Measurements from ENCODE around the gene FHOD1.

Gene FHOD1

GRCh38 chr16:67190448-67191399 is 56.6 kb downstream of the FHOD1 start:
- no peak for ATAC-seq

GRCh38 chr16:67190041-67190440 is 57.2 kb downstream of the FHOD1 start, which contains the start of gene EXOC3L1:
TSS of gene EXOC3L1 (minus strand) at chr16:67190136. CDS start at chr16:67189676, 460 bp downstream.
- no peak for ATAC-seq
- DNase-seq, result no peak

More at GRCh38 chr16:67190448-67191399, 56.6 kb downstream of the FHOD1 start:
- DNase-seq, result no peak

- DNase-seq (no peak), ATAC-seq (no peak)
These were observed 58.5 kb downstream of the FHOD1 start for GRCh38 chr16:67188798-67189197.

GRCh38 chr16:67188323-67188722 is 59.0 kb downstream of the FHOD1 start:
- ATAC-seq (no peak), DNase-seq (no peak)

GRCh38 chr16:67187175-67187890 is 59.9 kb downstream of the FHOD1 start:
- no peak for ATAC-seq

GRCh38 chr16:67186550-67186950 is 60.7 kb downstream of the FHOD1 start:
- DNase-seq, result no peak
- no peak for ATAC-seq

More at GRCh38 chr16:67187175-67187890, 59.9 kb downstream of the FHOD1 start:
- DNase-seq, result no peak

- ATAC-seq, result no peak
These were observed 61.6 kb downstream of the FHOD1 start for GRCh38 chr16:67185651-67186134.

GRCh38 chr16:67184995-67185650 is 62.2 kb downstream of the FHOD1 start:
- ATAC-seq, result peak; percentile 42

More at GRCh38 chr16:67185651-67186134, 61.6 kb downstream of the FHOD1 start:
- no peak for DNase-seq

GRCh38 chr16:67184453-67184994 is 62.8 kb downstream of the FHOD1 start:
- ATAC-seq (no peak), DNase-seq (peak; percentile 39)

More at GRCh38 chr16:67184995-67185650, 62.2 kb downstream of the FHOD1 start:
- DNase-seq, result peak; percentile 93

GRCh38 chr16:67183627-67184452 is 63.4 kb downstream of the FHOD1 start, which contains the start of gene MATCAP1:
TSS of gene MATCAP1 (minus strand) at chr16:67183963. CDS start at chr16:67180610, 3,353 bp downstream.
- DNase-seq (peak; percentile 93), ATAC-seq (peak; percentile 96)

GRCh38 chr16:67183284-67183626 is 64.0 kb downstream of the FHOD1 start:
- ATAC-seq, result no peak
- DNase-seq, result no peak

GRCh38 chr16:67182288-67182687 is 65.0 kb downstream of the FHOD1 start:
- no peak for DNase-seq
- ATAC-seq, result no peak

GRCh38 chr16:67181346-67181745 is 65.9 kb downstream of the FHOD1 start:
- no peak for ATAC-seq
- no peak for DNase-seq

GRCh38 chr16:67180166-67180565 is 67.1 kb downstream of the FHOD1 start:
- no peak for DNase-seq
- no peak for ATAC-seq

GRCh38 chr16:67179421-67180080 is 67.7 kb downstream of the FHOD1 start:
- ATAC-seq (no peak), DNase-seq (no peak)
